Measurements from ENCODE around the gene CDK8.
A peak's percentile ranks its signal among the peaks of the same experiment; 100 is the strongest.

CDK8 gene

GRCh38 chr13:26221399-26221720, 32.6 kb upstream of the CDK8 start:
- peak overlapping the region; percentile 94 for H3K27ac ChIP-seq
- TF ChIP-seq CTCF (IDR thresholded peaks at IDR 0.05) (no peak), ZFX (IDR thresholded peaks at IDR 0.05; ENCODE audit: borderline replicate concordance) (no peak)

- peak within 1 kb of the TSS; percentile 94 for H3K27ac ChIP-seq
- no peak for TF ChIP-seq ZFX (IDR thresholded peaks at IDR 0.05; ENCODE audit: borderline replicate concordance)
- TF ChIP-seq CTCF (IDR thresholded peaks at IDR 0.05), result 0 out of 2 replicates have a peak, but pooled peaks have one; percentile 3
These were observed 32.0 kb upstream of the CDK8 start, which contains the start of gene RNF6 for GRCh38 chr13:26221721-26222519. Gene RNF6, minus strand, starts transcription at chr13:26222314. Its CDS starts 2,665 bp downstream, at chr13:26219649.

DNA sequence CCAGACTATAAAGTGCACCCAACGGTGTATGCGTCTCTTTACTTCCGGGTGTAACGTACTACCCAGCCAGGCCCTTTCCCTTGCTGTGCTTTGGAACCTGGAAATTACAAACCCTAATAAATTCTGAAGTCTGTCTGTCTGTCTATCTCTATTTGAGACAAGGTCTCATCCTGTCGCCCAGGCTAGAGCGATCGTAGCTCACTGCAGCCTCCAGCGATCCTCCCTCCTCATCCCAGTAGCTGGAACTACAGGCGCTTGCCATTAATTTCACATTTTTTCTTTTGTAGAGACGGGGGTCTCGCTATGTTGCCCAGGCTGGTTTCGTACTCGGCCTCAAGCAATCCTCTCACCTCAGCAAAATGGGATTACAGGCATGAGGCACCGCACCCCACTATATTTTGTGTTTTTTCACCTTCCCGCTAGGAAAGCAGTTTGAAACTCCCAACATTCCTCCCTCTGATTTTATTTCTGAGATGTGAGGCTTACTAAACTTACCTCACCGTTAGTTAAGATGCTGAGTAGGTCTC, 31.3 kb upstream of the CDK8 start:
- TF ChIP-seq ZFX (IDR thresholded peaks at IDR 0.05; ENCODE audit: borderline replicate concordance) (no peak), CTCF (IDR thresholded peaks at IDR 0.05) (no peak)
- H3K27ac ChIP-seq, result peak overlapping the region; percentile 94

- no peak overlapping the region for H3K27ac ChIP-seq
- TF ChIP-seq CTCF (IDR thresholded peaks at IDR 0.05) (no peak), ZFX (IDR thresholded peaks at IDR 0.05; ENCODE audit: borderline replicate concordance) (no peak)
These were observed 27.9 kb upstream of the CDK8 start for GRCh38 chr13:26225896-26226617.

DNA sequence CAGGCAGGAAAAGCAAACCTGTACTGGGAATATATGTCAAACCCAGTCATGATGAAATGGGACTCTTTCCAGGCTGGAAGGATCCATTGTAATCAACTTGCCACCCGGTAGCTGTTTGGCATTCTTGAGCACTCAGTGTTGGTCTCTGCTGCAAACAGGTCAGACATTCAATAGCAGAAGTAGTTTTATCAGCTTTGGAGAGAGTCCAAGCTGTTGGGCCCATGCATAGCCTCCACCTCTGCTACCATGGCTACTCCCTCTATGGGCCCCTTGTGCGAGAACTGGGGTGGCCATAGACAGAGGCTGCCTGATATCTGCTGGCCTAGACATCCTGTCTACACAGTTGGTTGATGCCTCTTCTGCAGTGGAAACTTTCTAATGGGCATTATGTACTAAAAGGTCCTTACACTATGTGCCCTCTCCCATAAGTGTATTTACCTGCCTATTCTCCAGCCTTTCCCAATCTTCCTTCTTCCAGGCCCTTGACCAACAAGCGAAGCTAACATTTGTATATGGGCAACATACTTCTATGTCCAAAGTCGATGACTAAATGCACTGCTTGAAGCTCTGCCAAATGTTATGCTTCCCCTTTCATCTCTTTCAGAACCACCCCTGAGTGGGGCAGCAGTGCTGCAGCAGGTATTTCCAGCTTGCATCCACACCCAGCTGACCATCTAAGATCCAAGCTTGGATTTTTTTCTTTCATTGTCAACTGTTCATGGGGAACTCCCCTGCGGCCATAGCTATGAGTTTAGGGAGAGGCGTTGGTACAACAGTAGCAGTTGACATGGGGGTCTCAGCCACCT, 26.6 kb upstream of the CDK8 start:
- TF ChIP-seq CTCF (IDR thresholded peaks at IDR 0.05), result no peak
- TF ChIP-seq ZFX (IDR thresholded peaks at IDR 0.05; ENCODE audit: borderline replicate concordance), result no peak
- H3K27ac ChIP-seq, result no peak overlapping the region

DNA sequence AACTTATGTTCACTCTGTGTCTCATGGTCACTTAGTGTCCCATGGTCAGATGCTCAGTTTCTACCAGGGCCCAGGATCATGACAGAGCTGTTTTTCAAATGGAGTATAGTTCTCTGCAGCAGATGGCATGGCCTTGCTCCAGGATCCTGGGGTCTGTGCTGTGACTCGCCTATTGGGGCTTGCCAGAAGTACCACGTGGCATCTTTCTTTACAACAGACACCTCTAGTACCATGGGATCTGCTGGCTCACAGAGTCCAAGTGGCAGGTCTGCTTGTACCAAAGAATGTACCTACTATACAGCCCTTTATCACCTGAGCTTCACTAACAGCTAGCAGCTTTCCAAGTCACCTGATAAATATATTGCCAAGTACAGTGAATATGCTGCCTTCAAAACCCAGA, 25.8 kb upstream of the CDK8 start:
- TF ChIP-seq CTCF (IDR thresholded peaks at IDR 0.05) (no peak), ZFX (IDR thresholded peaks at IDR 0.05; ENCODE audit: borderline replicate concordance) (no peak)
- no peak overlapping the region for H3K27ac ChIP-seq

Measured in 22Rv1 (cell line).